HG03565 (cell line): ENCODE measurements around the gene DDR2.

Experiments used
- ATAC-seq: cut with Tn5 transposase; IDR thresholded peaks from one replicate; pipeline ENCODE4 v1.9.1; 2021; ENCODE audit warnings: mild to moderate bottlenecking, moderate library complexity; ENCODE audit not compliant: unreplicated experiment

Gene DDR2

DNA sequence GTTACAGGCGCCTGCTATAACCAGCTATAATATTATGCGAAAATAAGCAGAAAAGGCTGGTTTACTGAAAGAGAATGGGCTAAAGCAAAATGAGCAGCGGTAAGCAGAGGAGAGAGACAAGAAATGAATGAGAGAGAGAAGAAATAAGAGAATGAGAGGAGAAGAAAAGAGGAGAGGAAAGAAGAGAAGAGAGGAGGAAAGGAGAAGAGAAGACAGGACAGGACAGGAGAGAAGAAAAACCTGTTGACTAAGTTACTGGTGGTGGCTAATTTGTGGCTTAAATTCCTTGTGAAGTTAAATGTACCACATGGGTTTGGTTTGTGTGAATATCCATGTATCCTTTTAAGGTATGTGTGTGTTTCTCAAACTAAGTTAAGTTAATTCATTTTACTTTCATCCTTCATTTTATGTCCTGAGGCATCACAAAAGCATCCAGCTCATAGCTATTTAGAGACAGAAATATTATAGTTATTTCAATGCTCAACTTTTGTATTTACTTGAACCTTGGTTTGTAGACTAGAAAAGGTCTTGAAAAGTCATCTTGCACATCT is 3.1 kb upstream of the DDR2 start:
- no peak for ATAC-seq

- ATAC-seq, result no peak
These were observed 2.6 kb upstream of the DDR2 start for GRCh38 chr1:162629651-162630050.

DNA sequence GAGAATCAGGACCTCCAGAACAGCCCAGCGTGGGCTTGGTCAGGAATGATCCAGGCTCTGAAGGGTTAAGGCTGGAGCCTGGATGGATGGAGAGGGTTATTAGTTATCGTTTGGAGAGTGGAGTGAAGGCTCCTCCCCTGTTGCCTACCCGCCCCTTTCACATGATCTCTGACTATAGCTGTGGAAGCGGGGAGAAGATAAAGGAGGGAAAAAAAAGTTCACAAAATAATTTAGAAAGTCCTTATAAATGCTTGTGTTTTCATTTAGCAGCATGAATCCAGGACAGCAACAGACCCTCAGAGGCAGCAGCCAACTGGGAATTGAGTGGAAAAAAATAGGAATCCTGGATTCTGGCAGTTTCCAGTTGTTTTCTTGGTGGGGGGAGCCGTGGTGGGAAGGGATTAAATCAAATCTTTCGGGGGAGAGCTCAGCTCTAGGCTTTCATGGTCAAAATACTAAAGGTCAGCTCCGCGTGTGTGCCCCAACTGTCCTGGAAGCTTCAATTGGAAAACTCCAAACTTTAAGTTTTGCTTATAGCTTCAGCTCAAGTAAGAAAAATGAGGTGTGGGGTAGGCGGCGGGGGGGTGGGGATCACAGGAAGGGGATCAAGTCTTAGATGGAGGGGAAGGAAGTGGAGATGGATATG is 595 bp upstream of the DDR2 start:
- no peak for ATAC-seq

GRCh38 chr1:162632698-162633080 is 425 bp downstream of the DDR2 start:
- ATAC-seq, result no peak

GRCh38 chr1:162633081-162633762 is 958 bp downstream of the DDR2 start:
- peak; percentile 43 for ATAC-seq

DNA sequence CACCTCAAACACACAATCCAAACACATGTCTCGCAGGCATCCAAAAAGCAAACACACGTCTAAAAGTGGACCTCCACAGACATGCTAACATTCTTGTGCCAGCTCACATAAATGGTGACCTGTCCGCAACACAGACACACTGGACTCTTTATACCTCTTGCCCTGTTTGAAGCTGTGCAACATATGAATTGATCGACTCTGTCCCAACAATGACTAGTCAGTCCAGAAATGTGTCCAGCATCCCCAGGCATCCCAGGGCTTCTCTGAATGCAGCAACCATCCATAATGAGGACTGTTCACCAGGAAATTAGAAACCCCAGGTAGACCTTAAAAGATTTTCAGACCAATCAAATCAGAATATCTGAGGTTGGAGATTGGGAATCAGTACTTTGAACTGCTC is 3.2 kb downstream of the DDR2 start:
- no peak for ATAC-seq

DNA sequence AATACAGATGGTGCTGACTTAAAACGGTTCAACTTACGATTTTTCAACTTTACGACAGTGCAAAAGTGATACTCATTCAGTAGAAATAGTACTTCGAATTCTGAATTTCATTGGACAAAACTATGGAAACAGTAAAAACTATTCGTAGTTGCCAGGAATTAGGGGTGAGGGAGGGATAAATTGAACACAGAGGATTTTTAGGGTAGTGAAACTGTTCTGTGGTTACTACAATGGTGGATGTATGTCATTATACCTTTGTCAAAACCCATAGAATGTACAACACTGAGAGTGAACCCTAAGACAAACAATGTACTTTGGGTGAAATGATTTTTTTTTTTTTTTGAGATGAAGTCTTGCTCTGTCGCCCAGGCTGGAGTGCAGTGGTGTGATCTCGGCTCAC is 7.5 kb downstream of the DDR2 start:
- no peak for ATAC-seq

- ATAC-seq, result no peak
These were observed 8.8 kb downstream of the DDR2 start for GRCh38 chr1:162641114-162641513.

DNA sequence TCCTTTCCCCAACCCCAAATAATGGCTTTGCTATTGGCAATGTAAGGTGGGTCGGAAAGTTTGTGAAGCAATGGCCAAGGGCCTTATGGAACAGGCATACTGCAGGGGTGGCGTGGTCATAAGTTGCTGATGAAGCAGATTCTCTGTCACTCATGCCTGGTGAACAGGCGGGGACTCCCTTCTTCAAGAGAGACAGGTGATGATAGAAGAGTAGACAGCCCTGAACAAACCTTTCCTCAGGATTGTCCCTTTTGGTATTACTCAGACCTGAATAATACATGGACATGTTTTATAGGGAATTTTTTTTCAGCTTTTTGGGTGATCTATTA is 12.7 kb downstream of the DDR2 start:
- ATAC-seq, result no peak

- no peak for ATAC-seq
These were observed 13.4 kb downstream of the DDR2 start for GRCh38 chr1:162645666-162646065.

DNA sequence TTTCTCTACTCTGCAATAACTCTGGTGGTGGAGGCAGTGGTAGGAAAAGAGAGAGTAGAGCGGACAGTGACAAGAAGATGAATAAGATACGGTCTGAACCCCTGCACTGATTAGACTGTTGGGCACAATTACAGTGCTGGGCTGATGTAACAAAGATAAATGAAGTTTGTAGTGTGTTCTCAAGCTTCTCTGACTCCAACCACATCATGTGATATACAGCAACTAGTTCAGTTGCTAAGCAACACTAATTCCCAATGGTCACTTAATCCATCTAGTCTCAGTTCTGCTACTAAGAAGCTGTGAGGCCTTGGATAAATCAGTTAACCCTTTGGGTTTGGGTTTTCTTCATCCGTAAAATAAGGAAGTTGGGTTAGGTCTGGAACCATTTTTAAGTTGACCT is 17.3 kb downstream of the DDR2 start:
- ATAC-seq, result no peak

DNA sequence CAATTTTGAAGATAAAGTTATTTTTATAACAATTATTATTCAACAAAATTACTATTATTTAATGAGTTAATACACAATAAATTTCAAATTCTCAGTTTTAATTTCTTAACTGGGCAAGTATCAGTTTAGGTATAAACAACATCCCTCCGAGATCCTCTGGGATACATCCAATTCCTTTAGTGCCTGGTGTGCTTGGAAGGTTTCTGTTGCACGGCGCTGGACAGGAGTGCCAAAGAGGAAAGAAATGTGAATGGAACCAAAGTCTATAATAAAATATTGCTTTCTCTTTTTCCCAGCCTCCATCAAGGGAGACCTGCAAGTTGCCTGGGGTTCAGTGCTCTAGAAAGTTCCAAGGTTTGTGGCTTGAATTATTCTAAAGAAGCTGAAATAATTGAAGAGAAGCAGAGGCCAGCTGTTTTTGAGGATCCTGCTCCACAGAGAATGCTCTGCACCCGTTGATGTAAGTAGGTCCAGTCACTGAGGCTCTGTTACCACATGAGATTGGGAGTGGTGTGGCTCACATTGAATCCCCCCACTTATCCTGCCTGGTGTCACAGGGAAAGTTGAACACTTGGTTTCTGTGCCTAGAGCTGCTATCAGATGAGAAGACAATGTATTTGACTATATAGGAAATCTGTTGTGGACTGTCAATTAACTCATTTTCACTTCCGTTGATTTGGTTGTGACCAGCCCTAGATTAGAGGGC is 22.8 kb downstream of the DDR2 start:
- no peak for ATAC-seq

- ATAC-seq, result no peak
These were observed 24.0 kb downstream of the DDR2 start for GRCh38 chr1:162656266-162656665.

DNA sequence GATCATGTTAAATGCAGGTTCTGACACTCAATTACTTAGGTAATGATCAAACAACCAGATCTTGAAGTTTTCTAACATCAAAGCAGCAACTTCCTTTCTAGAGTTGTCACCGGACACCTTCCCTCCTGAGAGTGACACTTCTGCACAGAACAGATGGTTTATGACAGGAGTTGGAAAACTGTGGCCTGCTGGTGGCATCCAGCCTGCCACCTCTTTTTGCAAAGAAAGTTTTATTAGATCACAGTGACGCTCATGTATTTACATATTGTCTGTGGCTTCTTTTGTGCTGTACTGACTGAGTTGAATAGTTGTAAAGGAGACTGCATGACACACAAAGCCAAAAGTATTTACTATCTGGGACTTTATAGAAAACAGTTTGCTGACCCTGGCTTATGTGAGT is 28.3 kb downstream of the DDR2 start:
- ATAC-seq, result no peak

- no peak for ATAC-seq
These were observed 29.1 kb downstream of the DDR2 start for GRCh38 chr1:162661336-162661735.

GRCh38 chr1:162662013-162662412 is 29.7 kb downstream of the DDR2 start:
- no peak for ATAC-seq

GRCh38 chr1:162663086-162663485 is 30.8 kb downstream of the DDR2 start:
- ATAC-seq, result peak; percentile 53

DNA sequence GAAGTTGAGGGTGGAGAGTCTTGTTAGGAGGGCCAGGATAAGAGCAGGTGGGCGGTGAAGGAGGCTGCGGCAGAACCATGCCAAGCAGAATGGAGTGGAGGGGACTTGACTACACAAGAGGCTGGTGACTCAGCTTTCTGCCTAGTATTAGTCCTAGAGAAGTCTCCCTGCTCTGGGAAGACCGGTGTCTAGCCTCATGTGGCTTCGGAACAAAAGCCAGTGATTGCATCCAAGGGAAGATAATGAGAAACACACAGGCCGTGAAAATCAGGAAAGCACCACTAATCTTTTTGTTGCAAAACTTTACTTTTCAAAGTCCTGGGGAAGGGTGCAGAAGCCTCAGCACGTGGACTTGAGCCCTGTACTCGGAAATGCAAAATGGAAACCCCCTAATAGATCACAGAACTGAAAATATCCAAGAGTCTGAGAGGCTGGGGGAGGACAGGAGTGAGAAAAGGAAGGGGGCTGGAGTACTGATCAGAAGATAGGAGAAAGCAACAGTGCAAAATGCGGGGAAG is 31.4 kb downstream of the DDR2 start:
- ATAC-seq, result no peak

DNA sequence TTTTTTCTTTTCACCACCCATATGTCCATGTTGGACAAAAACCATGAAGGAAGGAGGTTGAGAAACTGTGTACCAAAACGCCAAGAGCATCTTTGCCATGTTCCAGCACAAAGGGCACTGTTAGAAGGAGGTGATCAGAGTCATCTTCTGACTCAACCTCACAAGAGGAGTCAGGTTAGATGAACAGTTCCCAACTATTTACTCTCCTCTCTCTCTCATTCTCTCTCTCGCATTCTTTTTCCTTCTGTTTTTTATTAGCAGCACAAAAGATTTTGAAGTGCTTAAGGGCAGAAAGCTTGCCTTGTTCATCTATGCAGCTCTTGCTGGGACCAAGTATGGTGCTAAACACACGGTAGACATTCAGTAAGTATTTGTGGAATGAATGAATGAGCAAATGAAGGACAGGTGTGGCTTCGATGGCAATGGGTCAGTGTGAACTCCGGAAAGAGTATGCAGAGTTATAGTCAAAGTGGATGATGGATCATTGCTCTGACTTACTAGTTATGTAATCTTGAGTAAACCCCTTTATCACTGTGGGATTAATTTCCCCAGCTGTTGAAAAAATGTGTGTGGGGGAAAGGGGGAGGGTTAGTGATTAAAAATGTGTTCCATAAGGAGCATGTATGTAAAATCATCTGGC is 33.9 kb downstream of the DDR2 start:
- ATAC-seq, result no peak

GRCh38 chr1:162667381-162668080 is 35.3 kb downstream of the DDR2 start:
- ATAC-seq, result no peak
